SK-N-SH (cell line): Measurements from ENCODE around the gene APLP1. TPM values are rescaled to one million over a fixed set of nuclear protein-coding genes. Genes with fewer than 3 reads are reported as not detected.

ENCODE experiments used
- CTCF ChIA-PET: fragments of 300-600, 350-600 bp; formaldehyde crosslinking; extraction: SDS; loops from one replicate; lab custom pipeline; 2021; lab: Yijun Ruan, JAX
- POLR2A ChIA-PET: fragments of 350-600 bp; sonication (Branson Sonifier 250); formaldehyde crosslinking; extraction: SDS; loops from one replicate; lab custom pipeline; 2020; ENCODE audit warnings: antibody characterized with exemption, inconsistent platforms; lab: Yijun Ruan, JAX
- DNase-seq: peaks from one replicate; pipeline ENCODE4 v3.0.0; 2012
- H2AFZ ChIP-seq: fragments of 200-600 bp; sonication (generic); 2 replicates; pipeline ENCODE4 v1.8.1; 2016; ENCODE audit warnings: antibody characterized with exemption, mild to moderate bottlenecking, low read depth
- H3F3A ChIP-seq: fragments of 200-600 bp; sonication (generic); replicated peaks from 2 replicates; pipeline ENCODE3; 2016; ENCODE audit warnings: antibody characterized with exemption, mild to moderate bottlenecking; ENCODE audit not compliant: insufficient read depth
- H3K27ac ChIP-seq, 2 experiments: fragments of 200-500 bp in 1 of 2; fragments of 200-600 bp in 1 of 2; sonication (Bioruptor generic) in 1 of 2; sonication (generic), shearing (Covaris generic) in 1 of 2; 2 replicates each; pipeline versions ENCODE4 v1.5.1 to v1.6.1; 2014 to 2016; ENCODE audit warnings: low read depth in 2 of 2, inconsistent platforms in 1 of 2, low read length in 1 of 2, mild to moderate bottlenecking in 1 of 2, mixed read lengths in 1 of 2
- H3K27me3 ChIP-seq: fragments of 200-600 bp; sonication (generic), shearing (Covaris generic); 2 replicates; pipeline ENCODE4 v1.6.1; 2016; ENCODE audit warnings: mixed run types; ENCODE audit not compliant: insufficient read depth
- H3K36me3 ChIP-seq, 2 experiments: fragments of 200-500 bp in 1 of 2; fragments of 200-600 bp in 1 of 2; sonication (Bioruptor generic) in 1 of 2; sonication (generic) in 1 of 2; replicated peaks in 1 of 2; 2 replicates each; pipeline versions ENCODE3 to v1.5.1; 2014 to 2016; ENCODE audit warnings: low read length in 1 of 2, mild to moderate bottlenecking in 1 of 2; ENCODE audit not compliant: insufficient read depth in 2 of 2, control insufficient read depth in 1 of 2
- H3K4me1 ChIP-seq, 2 experiments: fragments of 200-500 bp in 1 of 2; fragments of 200-600 bp in 1 of 2; sonication (Bioruptor generic) in 1 of 2; sonication (generic), shearing (Covaris generic) in 1 of 2; 2 replicates each; pipeline versions ENCODE4 v1.5.1 to v1.6.1; 2014 to 2016; ENCODE audit warnings: low read depth in 1 of 2, low read length in 1 of 2, mixed run types in 1 of 2; ENCODE audit not compliant: insufficient read depth in 2 of 2, control insufficient read depth in 1 of 2
- H3K4me2 ChIP-seq: fragments of 200-600 bp; sonication (generic), shearing (Covaris generic); 2 replicates; pipeline ENCODE4 v1.6.1; 2017; ENCODE audit warnings: mixed run types
- H3K4me3 ChIP-seq, 2 experiments: fragments of 200-500 bp in 1 of 2; fragments of 200-600 bp in 1 of 2; sonication (Bioruptor generic) in 1 of 2; sonication (generic), shearing (Covaris generic) in 1 of 2; 2 replicates each; pipeline versions ENCODE4 v1.5.1 to v1.8.1; 2014 to 2016; ENCODE audit warnings: low read depth in 2 of 2, inconsistent platforms in 1 of 2, low read length in 1 of 2, mild to moderate bottlenecking in 1 of 2, mixed read lengths in 1 of 2, moderate library complexity in 1 of 2
- H3K79me2 ChIP-seq: fragments of 200-600 bp; sonication (generic); 2 replicates; pipeline ENCODE4 v1.8.1; 2017; ENCODE audit warnings: mild to moderate bottlenecking; ENCODE audit not compliant: insufficient read depth
- H3K9ac ChIP-seq: fragments of 200-600 bp; sonication (generic); 2 replicates; pipeline ENCODE4 v1.6.1; 2017; ENCODE audit warnings: mixed run types
- H3K9me2 ChIP-seq: fragments of 200-600 bp; sonication (generic); 2 replicates; pipeline ENCODE4 v1.6.1; 2017; ENCODE audit warnings: mixed run types
- H3K9me3 ChIP-seq: fragments of 200-600 bp; sonication (generic); 2 replicates; pipeline ENCODE4 v1.6.1; 2017; ENCODE audit warnings: mixed run types, mild to moderate bottlenecking, moderate library complexity
- H4K20me1 ChIP-seq: fragments of 200-600 bp; sonication (generic); 2 replicates; pipeline ENCODE4 v1.6.1; 2017; ENCODE audit warnings: mild to moderate bottlenecking, mixed run types; ENCODE audit not compliant: insufficient read depth
- CTCF ChIP-seq: fragments of 200-600 bp; sonication (generic); IDR thresholded peaks from 2 replicates; pipeline ENCODE4 v1.6.1; 2017; ENCODE audit warnings: antibody characterized with exemption, mild to moderate bottlenecking, moderate library complexity
- FOXJ3 ChIP-seq: sonication (generic); formaldehyde crosslinking; IDR thresholded peaks from 2 replicates; pipeline ENCODE4 v1.5.1; 2020; ENCODE audit warnings: mild to moderate bottlenecking, missing genetic modification reagents
- GABPA ChIP-seq: IDR thresholded peaks from 2 replicates; pipeline ENCODE4 v1.4.0; 2012; ENCODE audit warnings: low read depth, mild to moderate bottlenecking
- GATA2 ChIP-seq: sonication (generic); formaldehyde crosslinking; IDR thresholded peaks from 2 replicates; pipeline ENCODE4 v1.5.0; 2020; ENCODE audit warnings: mild to moderate bottlenecking, missing genetic modification reagents
- MEF2A ChIP-seq: IDR thresholded peaks from 2 replicates; pipeline ENCODE4 v1.4.0; 2012; ENCODE audit warnings: low read depth, borderline replicate concordance
- MXI1 ChIP-seq: IDR thresholded peaks from 2 replicates; pipeline ENCODE4 v1.6.1; 2012; ENCODE audit warnings: mild to moderate bottlenecking, low read depth, low read length, improper control_type of control experiment
- NFIC ChIP-seq: IDR thresholded peaks from 2 replicates; pipeline ENCODE4 v1.4.0; 2012; ENCODE audit warnings: borderline replicate concordance
- NRF1 ChIP-seq: IDR thresholded peaks from 2 replicates; pipeline ENCODE4 v1.6.1; 2012; ENCODE audit warnings: low read depth, mild to moderate bottlenecking, low read length
- RCOR1 ChIP-seq: fragments of 150-350 bp; IDR thresholded peaks from 2 replicates; pipeline ENCODE4 v1.6.1; 2017; ENCODE audit warnings: antibody characterized with exemption, low read length
- RFX5 ChIP-seq: IDR thresholded peaks from 2 replicates; pipeline ENCODE4 v1.6.1; 2012; ENCODE audit warnings: mild to moderate bottlenecking, improper control_type of control experiment, low read length
- SMC3 ChIP-seq: IDR thresholded peaks from 2 replicates; pipeline ENCODE4 v1.6.1; 2012; ENCODE audit warnings: low read depth, low read length, improper control_type of control experiment
- TAF1 ChIP-seq: IDR thresholded peaks from 2 replicates; pipeline ENCODE4 v1.6.1; 2012; ENCODE audit warnings: low read depth, mild to moderate bottlenecking, low read length, moderate library complexity, borderline replicate concordance
- TCF12 ChIP-seq: IDR thresholded peaks from 2 replicates; pipeline ENCODE4 v1.4.0; 2012
- TEAD4 ChIP-seq: IDR thresholded peaks from 2 replicates; pipeline ENCODE4 v1.4.0; 2012; ENCODE audit warnings: mild to moderate bottlenecking, borderline replicate concordance; ENCODE audit not compliant: insufficient read depth
- ZBTB33 ChIP-seq: IDR thresholded peaks from 2 replicates; pipeline ENCODE4 v1.4.0; 2012; ENCODE audit warnings: low read depth, borderline replicate concordance
- WGBS: methylation state at CpG from one replicate; pipeline ENCODE4 v1.1.6; 2017; ENCODE audit warnings: low lambda C conversion rate; 5-methylcytosine and 5-hydroxymethylcytosine counted together
- polyA plus RNA-seq, 3 experiments: library from polyadenylated mRNA; depleted of rRNA; stranded (reverse); fragments of >200 nt; gene quantifications; 2 replicates each; pipeline ENCODE4 v1.2.3, GENCODE V29; 2012

Gene APLP1
- polyA plus RNA-seq, 1 of the 3 experiments (the other 2 are of a cell fraction), result 66.7 TPM

- TF ChIP-seq NRF1 (no peak), TCF12 (no peak), CTCF (no peak), TEAD4 (no peak)
Measured at GRCh38 chr19:35853038-35853756, 15.2 kb upstream of the APLP1 start (continued).

GRCh38 chr19:35856546-35857149, 11.7 kb upstream of the APLP1 start, which contains the start of gene KIRREL2:
TSS of gene KIRREL2 (plus strand) at chr19:35856911. CDS start at chr19:35857120, 209 bp downstream.
- H2AFZ ChIP-seq, result peak within 1 kb of the TSS; percentile 93
- no peaks in the 10 kb centered on the region for H3K9me3 ChIP-seq
- no peaks in the 10 kb centered on the region for H3F3A ChIP-seq
- peak within 1 kb of the TSS; percentile 47 to 67 for H3K4me3 ChIP-seq
- POLR2A ChIA-PET, result interaction anchor here (1.7 kb wide), 1 partner anchor 13 kb away, joined by 6 read pairs; no protein-coding TSS in a partner anchor
- no peaks in the 10 kb centered on the region; the same call in 1 of the 2 replicates for H3K27me3 ChIP-seq
- H3K27ac ChIP-seq, result no peak within 1 kb of the TSS
- peak within 1 kb of the TSS; percentile 90 for H3K4me2 ChIP-seq
- H3K79me2 ChIP-seq, result no peaks in the 10 kb centered on the region
- H3K4me1 ChIP-seq, result peaks cover 0 to 11% of the 10 kb centered on the region in 2 experiments; a peak in 1 of 4 replicates
- WGBS, result 6% methylated on average over 33 of the region's 42 CpGs
- H3K9me2 ChIP-seq, result no peaks in the 10 kb centered on the region
- CTCF ChIA-PET, result interaction anchor here (1.0 to 1.2 kb wide), 2 partner anchors 11 to 164 kb away, joined by 3 to 4 read pairs; no protein-coding TSS in a partner anchor
- no peaks in the 10 kb centered on the region for H3K36me3 ChIP-seq
- peak; percentile 90 for DNase-seq
- TF ChIP-seq MXI1 (0 out of 2 replicates have a peak, but pooled peaks have one; percentile 33), CTCF (no peak)
- TF ChIP-seq, all 33 proteins: peak for 1
- Histone ChIP-seq H3K9ac (0 out of 2 replicates have a peak within 1 kb of the TSS, but pooled peaks have one; percentile 25), H4K20me1 (no peaks in the 10 kb centered on the region)

- ChIA-PET CTCF (no interaction called here), POLR2A (no interaction called here)
- Histone ChIP-seq H3K27ac (no peak overlapping the region), H3K9me3 (no peaks in the 10 kb centered on the region), H3K27me3 (no peaks in the 10 kb centered on the region), H4K20me1 (no peaks in the 10 kb centered on the region), H3K4me2 (no peak overlapping the region), H3K4me3 (no peak overlapping the region), H3K4me1 (peaks cover 0 to 11% of the 10 kb centered on the region in 2 experiments; a peak in 1 of 4 replicates), H3K79me2 (no peaks in the 10 kb centered on the region), H2AFZ (no peak overlapping the region), H3F3A (no peaks in the 10 kb centered on the region), H3K9ac (no peak overlapping the region), H3K9me2 (no peaks in the 10 kb centered on the region), H3K36me3 (no peaks in the 10 kb centered on the region)
- WGBS, result 78% methylated on average over 2 of the region's 6 CpGs
- no peak for DNase-seq
- TF ChIP-seq MEF2A, result no peak
- TF ChIP-seq SMC3, result no peak
- TF ChIP-seq RCOR1, result no peak
- no peak for TF ChIP-seq NFIC
- no peak for TF ChIP-seq FOXJ3 (CRISPR knock-in tag)
- no peak for TF ChIP-seq TAF1
- TF ChIP-seq RFX5, result no peak
- TF ChIP-seq TCF12, result no peak
- no peak for TF ChIP-seq ZBTB33
- no peak for TF ChIP-seq GABPA
- TF ChIP-seq CTCF, result no peak
- TF ChIP-seq GATA2 (CRISPR knock-in tag), result no peak
Measured at GRCh38 chr19:35858311-35858710, 10.1 kb upstream of the APLP1 start.
